ENCODE measurements around the gene VSIG10L. TPM values are rescaled to one million over a fixed set of nuclear protein-coding genes. Genes with fewer than 3 reads are reported as not detected.

The VSIG10L gene
- total RNA-seq (1.8 TPM), polyA plus RNA-seq (ENCODE audit: insufficient read depth, low read depth, low replicate concordance) (2.2 TPM)
- long read RNA-seq, donor 1: 0 reads
- long read RNA-seq, donor 2: 0 reads
- long read RNA-seq, donor 3: 0 reads
- long read RNA-seq, donor 4: 0 reads
- long read RNA-seq, donor 5: 0 reads
- long read RNA-seq, donor 6: 0 reads
- long read RNA-seq, donor 7, partial matches to known transcripts: 1 of 2 reads
- long read RNA-seq, donor 7, other reads (novel, unspliced or antisense): 0 of 2 reads
- long read RNA-seq, donor 8: 0 reads
- long read RNA-seq, donor 9: 0 reads
- long read RNA-seq, donor 10: 0 reads

DNA sequence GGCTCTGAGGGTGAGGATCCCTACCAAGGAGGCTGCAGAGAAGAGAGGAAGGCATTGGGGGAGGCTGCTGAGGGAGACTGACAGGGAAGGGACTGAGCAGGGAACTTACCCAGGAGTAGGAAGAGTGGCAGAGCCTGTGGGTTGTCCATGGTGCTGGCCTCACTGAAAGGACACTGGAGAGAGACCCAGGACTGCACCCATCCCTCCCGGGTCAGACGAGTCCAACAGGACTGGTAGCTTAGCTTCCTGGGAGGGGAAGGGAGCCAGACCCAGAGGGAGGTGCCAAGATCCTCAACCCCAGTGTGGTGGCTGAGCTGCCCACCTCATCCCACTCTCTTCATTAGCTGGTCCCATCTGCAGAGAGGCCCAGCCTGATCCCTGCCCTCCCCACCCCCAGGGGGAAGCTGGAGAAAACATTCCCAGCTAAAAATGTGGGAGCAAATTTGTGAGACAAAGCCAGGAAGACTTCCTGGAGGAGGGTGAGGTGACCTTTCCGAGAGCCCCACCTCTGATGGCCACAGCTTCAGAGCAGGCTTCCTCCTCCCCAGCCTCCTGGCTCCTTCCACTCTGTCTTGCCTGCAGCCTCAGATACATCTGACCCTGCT, at the start of gene VSIG10L:
VSIG10L (minus strand) TSS at position 164 of the 605 bp plus-strand sequence; CDS start at position 149, 15 bp downstream.
- FAIRE-seq (no peak), DNase-seq (peak in 1 of 5 donors; percentile 49)
- Histone ChIP-seq H3K27ac (ENCODE audit: low read depth in 2 of 2, low read length in 2 of 2) (no peak within 1 kb of the TSS), H3K9me3 (ENCODE audit: control insufficient read depth in 2 of 3, insufficient read depth in 1 of 3, low read length in 3 of 3) (no peaks in the 10 kb centered on the region), H3K9ac (ENCODE audit: low read length in 3 of 3) (no peak within 1 kb of the TSS), H3K36me3 (ENCODE audit: control insufficient read depth in 2 of 3, insufficient read depth in 3 of 3, low read length in 3 of 3) (peaks cover 0 to 10% (median 4%) of the 10 kb centered on the region in 3 donors), H3K27me3 (ENCODE audit: control insufficient read depth, insufficient read depth, low read length) (no peaks in the 10 kb centered on the region), H3K4me3 (ENCODE audit: low read length in 3 of 3) (no peak within 1 kb of the TSS), H3K4me1 (ENCODE audit: control insufficient read depth in 2 of 3, insufficient read depth in 2 of 3, low read depth in 1 of 3, low read length in 3 of 3) (peaks cover 0 to 7% (median 0%) of the 10 kb centered on the region in 3 donors)
- intact Hi-C loops (cut with DNase I): no loop called here
- TF ChIP-seq, protein P1, sequence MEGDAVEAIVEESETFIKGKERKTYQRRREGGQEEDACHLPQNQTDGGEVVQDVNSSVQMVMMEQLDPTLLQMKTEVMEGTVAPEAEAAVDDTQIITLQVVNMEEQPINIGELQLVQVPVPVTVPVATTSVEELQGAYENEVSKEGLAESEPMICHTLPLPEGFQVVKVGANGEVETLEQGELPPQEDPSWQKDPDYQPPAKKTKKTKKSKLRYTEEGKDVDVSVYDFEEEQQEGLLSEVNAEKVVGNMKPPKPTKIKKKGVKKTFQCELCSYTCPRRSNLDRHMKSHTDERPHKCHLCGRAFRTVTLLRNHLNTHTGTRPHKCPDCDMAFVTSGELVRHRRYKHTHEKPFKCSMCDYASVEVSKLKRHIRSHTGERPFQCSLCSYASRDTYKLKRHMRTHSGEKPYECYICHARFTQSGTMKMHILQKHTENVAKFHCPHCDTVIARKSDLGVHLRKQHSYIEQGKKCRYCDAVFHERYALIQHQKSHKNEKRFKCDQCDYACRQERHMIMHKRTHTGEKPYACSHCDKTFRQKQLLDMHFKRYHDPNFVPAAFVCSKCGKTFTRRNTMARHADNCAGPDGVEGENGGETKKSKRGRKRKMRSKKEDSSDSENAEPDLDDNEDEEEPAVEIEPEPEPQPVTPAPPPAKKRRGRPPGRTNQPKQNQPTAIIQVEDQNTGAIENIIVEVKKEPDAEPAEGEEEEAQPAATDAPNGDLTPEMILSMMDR (IDR thresholded peaks at IDR 0.05; ENCODE audit: borderline replicate concordance, extremely low read depth, insufficient read depth): no peak

DNA sequence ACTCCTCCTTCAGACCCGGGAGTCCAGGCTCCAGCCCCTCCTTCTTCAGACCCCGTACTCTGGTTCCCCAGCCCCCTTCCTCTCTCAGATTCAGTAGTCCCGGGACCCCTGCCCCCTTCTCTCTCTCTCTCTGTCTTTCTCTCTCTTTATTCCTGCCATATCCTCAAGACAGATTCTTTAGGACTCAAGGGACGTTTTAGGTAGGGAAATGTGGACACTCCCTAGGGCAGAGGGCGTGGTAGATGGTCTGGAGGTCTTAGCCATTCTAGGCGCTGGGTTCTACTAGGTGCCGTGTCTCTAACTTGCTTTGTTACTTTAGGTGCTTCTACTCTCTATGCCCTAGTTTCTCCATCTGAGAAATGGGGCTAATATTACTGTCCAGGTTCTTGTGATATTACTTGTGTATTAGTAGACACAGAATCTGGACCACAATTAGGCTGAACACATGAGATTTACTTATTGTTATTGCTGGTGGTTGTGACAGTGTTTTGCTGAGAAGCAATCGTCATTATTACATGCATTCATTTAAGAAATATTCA, 49.2 kb upstream of the VSIG10L start:
- no peak for DNase-seq
- Histone ChIP-seq H3K4me3 (ENCODE audit: low read length in 3 of 3) (no peak overlapping the region), H3K9me3 (ENCODE audit: control insufficient read depth in 2 of 3, insufficient read depth in 1 of 3, low read length in 3 of 3) (no peaks in the 10 kb centered on the region), H3K27me3 (ENCODE audit: control insufficient read depth, insufficient read depth, low read length) (no peaks in the 10 kb centered on the region), H3K4me1 (ENCODE audit: control insufficient read depth in 2 of 3, insufficient read depth in 2 of 3, low read depth in 1 of 3, low read length in 3 of 3) (peaks cover 0 to 6% (median 5%) of the 10 kb centered on the region in 3 donors), H3K9ac (ENCODE audit: low read length in 3 of 3) (no peak overlapping the region), H3K27ac (ENCODE audit: low read depth in 2 of 2, low read length in 2 of 2) (no peak overlapping the region), H3K36me3 (ENCODE audit: control insufficient read depth in 2 of 3, insufficient read depth in 3 of 3, low read length in 3 of 3) (no peaks in the 10 kb centered on the region)
- intact Hi-C loops (cut with DNase I): no loop called here
- FAIRE-seq: no peak
- TF ChIP-seq, protein P1 (IDR thresholded peaks at IDR 0.05; ENCODE audit: borderline replicate concordance, extremely low read depth, insufficient read depth): no peak

DNA sequence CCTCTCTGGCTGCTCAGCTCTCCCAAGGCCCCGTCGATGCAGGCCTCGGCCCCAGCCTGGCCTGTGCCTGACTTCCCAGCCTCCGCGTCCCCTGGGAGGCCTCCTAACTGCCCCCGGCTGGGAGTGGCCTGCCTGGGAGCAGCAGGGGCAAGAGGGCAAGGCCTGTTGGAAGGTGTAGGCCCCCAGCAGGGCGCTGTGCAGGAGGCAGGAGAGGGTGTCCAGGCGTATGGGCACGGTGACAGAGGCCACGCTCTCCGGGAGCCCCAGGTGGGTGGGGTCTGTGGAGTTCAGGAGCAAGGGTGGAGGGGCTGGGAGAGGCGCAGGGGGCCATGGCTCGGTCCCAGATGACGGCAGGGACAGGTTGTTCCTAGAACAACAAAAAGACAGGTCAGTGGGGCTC, 47.2 kb upstream of the VSIG10L start:
- FAIRE-seq (no peak), DNase-seq (peak in 1 of 5 donors; percentile 41)
- intact Hi-C loops (cut with DNase I): no loop called here
- Histone ChIP-seq H3K9ac (ENCODE audit: low read length in 3 of 3) (no peak overlapping the region), H3K9me3 (ENCODE audit: control insufficient read depth in 2 of 3, insufficient read depth in 1 of 3, low read length in 3 of 3) (no peaks in the 10 kb centered on the region), H3K4me3 (ENCODE audit: low read length in 3 of 3) (no peak overlapping the region), H3K27me3 (ENCODE audit: control insufficient read depth, insufficient read depth, low read length) (no peaks in the 10 kb centered on the region), H3K27ac (ENCODE audit: low read depth in 2 of 2, low read length in 2 of 2) (no peak overlapping the region), H3K4me1 (ENCODE audit: control insufficient read depth in 2 of 3, insufficient read depth in 2 of 3, low read depth in 1 of 3, low read length in 3 of 3) (peaks cover 0 to 5% (median 3%) of the 10 kb centered on the region in 3 donors), H3K36me3 (ENCODE audit: control insufficient read depth in 2 of 3, insufficient read depth in 3 of 3, low read length in 3 of 3) (no peaks in the 10 kb centered on the region)
- TF ChIP-seq, protein P1 (IDR thresholded peaks at IDR 0.05; ENCODE audit: borderline replicate concordance, extremely low read depth, insufficient read depth): no peak
